Mesothelial cell of epicardium (in vitro differentiated cells): ENCODE results near the gene CLCN1. TPM values are rescaled to one million over a fixed set of nuclear protein-coding genes. Genes with fewer than 3 reads are reported as not detected.

Experiments
- DNase-seq, 2 experiments: peaks; one replicate each; pipeline ENCODE4 v3.0.0; 2021; ENCODE audit warnings: low spot score in 2 of 2; ENCODE audit not compliant: unreplicated experiment in 2 of 2
- H3K27ac Mint-ChIP-seq: 2 replicates; pipeline ENCODE4 v1.8.0; 2021; ENCODE audit warnings: mixed read lengths
- H3K27me3 Mint-ChIP-seq: 2 replicates; pipeline ENCODE4 v1.8.0; 2021; ENCODE audit warnings: low read depth, mixed read lengths
- H3K36me3 Mint-ChIP-seq: 2 replicates; pipeline ENCODE4 v1.8.0; 2021; ENCODE audit warnings: mixed read lengths
- H3K4me1 Mint-ChIP-seq: 2 replicates; pipeline ENCODE4 v1.8.0; 2021; ENCODE audit warnings: mixed read lengths
- H3K4me3 Mint-ChIP-seq: 2 replicates; pipeline ENCODE4 v1.8.0; 2021; ENCODE audit warnings: mild to moderate bottlenecking, moderate library complexity, mixed read lengths
- H3K9me3 Mint-ChIP-seq: 2 replicates; pipeline ENCODE4 v1.8.0; 2021; ENCODE audit warnings: mixed read lengths
- total RNA-seq: library from RNA; stranded (reverse); gene quantifications from 3 replicates; pipeline ENCODE4 v1.2.1, GENCODE V29; 2021
- TF ChIP-seq, protein P1 (sequence below): fragments of 200-600 bp; sonication (generic); IDR thresholded peaks from one replicate; pipeline ENCODE4 v1.5.0; 2021; ENCODE audit warnings: antibody characterized with exemption; ENCODE audit not compliant: unreplicated experiment

Gene CLCN1
- total RNA-seq, 1 donor from 2014 or later, result 0.16 TPM

DNA sequence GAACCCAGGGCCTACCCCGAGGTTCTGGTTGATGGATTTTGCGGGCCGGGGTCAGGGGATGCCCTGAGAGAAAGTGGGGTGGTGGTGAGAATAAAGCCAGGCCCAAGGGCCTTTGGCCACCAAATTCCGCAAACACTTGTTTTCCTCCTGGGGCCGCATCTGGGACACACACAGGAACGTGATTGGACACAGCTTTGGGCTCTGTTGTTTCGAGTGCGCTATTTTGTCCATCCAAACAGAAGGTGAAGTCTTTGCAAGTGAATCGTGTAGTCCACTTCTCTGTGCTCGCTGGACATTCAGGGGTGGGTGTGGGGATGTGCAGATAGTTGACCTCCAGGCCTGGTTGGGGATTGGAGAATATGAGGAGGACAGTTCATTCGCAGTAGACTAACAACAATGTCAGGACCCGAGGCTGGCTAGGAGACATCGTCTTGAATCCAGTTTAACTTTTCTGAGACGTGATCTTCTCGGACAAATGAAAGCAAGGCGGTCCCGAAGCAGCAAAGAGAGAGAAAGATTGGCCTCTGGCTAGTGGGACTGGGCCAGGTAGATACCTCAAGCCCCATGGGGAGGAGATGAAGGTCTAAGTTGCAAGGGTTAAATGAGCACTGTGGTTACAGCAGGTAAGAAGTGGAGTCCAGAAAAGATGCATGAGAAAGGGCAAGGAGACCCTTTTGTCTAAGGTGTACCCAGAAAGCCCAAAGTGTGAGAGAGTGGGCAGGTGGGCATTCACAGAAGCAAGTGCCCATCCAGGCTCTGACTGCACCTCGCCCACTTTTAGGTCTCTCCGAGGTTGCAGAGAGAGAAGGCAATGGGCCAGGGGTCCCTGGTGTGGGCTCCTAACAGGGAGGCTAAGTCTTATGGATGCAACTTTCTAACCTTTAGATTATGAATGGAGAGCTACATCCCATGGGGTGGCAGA lies 47.4 kb downstream of the CLCN1 start:
- Mint-ChIP-seq H3K4me1 (peaks cover 7% of the 10 kb centered on the region), H3K9me3 (no peaks in the 10 kb centered on the region), H3K4me3 (peak overlapping the region; percentile 54), H3K27ac (no peak overlapping the region), H3K36me3 (no peaks in the 10 kb centered on the region), H3K27me3 (peaks cover 74% of the 10 kb centered on the region)
- TF ChIP-seq, protein P1, sequence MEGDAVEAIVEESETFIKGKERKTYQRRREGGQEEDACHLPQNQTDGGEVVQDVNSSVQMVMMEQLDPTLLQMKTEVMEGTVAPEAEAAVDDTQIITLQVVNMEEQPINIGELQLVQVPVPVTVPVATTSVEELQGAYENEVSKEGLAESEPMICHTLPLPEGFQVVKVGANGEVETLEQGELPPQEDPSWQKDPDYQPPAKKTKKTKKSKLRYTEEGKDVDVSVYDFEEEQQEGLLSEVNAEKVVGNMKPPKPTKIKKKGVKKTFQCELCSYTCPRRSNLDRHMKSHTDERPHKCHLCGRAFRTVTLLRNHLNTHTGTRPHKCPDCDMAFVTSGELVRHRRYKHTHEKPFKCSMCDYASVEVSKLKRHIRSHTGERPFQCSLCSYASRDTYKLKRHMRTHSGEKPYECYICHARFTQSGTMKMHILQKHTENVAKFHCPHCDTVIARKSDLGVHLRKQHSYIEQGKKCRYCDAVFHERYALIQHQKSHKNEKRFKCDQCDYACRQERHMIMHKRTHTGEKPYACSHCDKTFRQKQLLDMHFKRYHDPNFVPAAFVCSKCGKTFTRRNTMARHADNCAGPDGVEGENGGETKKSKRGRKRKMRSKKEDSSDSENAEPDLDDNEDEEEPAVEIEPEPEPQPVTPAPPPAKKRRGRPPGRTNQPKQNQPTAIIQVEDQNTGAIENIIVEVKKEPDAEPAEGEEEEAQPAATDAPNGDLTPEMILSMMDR, result no peak
- no peak for DNase-seq

DNA sequence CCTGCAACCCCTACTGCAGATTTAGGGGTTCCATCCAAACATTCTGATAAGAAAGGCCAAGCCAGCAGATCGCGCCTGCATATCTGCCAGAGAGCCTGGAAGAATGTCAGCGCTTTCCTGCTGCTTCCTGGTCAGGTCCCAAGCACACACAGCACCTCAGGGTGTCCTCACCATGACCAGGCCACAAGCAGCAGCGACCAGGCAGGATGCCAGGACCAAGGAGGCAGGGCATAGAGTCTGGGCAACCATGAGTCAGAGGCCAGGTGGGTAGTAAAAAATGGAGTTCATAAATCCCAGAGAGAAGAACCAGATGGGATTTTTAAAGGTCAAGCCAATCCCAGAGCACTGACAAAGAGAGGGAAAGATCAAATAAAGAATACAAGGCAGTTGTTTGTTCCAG lies 52.1 kb downstream of the CLCN1 start:
- Mint-ChIP-seq H3K27me3 (peaks cover 34% of the 10 kb centered on the region), H3K9me3 (no peaks in the 10 kb centered on the region), H3K36me3 (no peaks in the 10 kb centered on the region), H3K4me3 (no peak overlapping the region), H3K27ac (no peak overlapping the region), H3K4me1 (peaks cover 8% of the 10 kb centered on the region)
- DNase-seq, result no peak
- TF ChIP-seq, protein P1, result no peak

DNA sequence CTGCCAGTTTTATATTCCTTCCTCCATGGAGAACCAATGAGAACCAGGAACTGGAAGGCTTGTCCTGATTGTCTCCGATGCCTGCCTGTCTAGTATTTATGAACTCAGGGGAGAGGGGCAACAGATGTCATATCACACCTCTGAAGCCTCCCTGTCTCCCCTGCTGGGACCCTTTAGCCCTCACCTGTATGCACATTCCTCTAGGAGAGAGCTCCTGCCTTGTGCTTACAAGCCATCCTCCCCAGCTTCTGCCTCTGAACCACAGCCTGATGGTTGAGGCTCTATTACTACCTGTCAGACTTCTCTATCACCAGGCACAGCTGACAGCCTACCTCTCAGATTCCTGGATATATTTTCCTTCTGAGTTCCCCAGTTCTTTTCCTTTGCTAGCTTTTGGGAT lies 52.5 kb downstream of the CLCN1 start:
- Mint-ChIP-seq H3K4me1 (peaks cover 8% of the 10 kb centered on the region), H3K4me3 (no peak overlapping the region), H3K27ac (no peak overlapping the region), H3K36me3 (no peaks in the 10 kb centered on the region), H3K27me3 (peaks cover 30% of the 10 kb centered on the region), H3K9me3 (no peaks in the 10 kb centered on the region)
- DNase-seq, result no peak
- TF ChIP-seq, protein P1, result no peak

DNA sequence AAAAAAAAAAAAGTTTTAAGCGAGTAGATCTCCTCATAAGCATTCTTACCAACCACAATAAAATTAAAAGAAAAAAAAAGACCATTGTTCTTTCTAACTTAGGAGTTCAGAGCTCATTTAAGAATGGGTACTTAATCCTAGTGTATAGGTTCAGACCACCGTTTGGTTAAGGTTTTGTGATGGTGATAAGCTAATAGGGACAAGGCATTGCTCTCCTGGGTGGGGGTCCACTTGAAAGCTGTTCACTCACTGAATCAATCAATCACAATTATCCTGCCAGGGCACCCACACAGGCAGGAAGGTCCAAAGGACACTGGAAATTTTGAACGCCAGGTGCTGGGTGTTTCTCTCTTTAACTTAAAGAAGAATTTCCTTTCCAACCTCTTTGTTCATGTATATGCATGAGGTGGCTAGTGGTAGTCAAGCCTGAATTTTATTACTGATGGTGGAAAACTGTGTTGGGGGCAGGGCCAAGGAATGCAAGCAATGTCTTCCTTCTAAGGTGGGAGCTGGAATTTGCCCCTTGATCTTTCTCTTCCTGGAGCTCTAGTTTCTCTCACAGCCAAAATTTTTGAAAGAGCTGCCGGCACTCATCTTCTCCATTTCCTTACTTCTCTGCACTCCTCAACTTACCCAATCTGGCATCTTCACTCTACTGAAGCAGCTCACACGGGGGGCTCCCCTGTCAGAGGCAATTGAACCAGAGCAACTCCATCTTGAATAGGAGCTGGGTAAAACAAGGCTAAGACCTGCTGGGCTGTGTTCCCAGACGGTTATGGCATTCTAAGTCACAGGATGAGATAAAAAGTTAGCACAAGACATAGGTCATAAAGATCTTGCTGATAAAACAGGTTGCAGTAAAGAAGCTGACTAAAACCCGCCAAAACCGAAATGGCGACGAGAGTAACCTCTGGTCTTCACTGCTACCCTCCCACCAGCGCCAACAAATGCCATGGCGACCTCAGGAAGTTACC lies 54.1 kb downstream of the CLCN1 start:
- TF ChIP-seq, protein P1, result no peak
- Mint-ChIP-seq H3K36me3 (no peaks in the 10 kb centered on the region), H3K4me1 (peaks cover 8% of the 10 kb centered on the region), H3K27ac (peak overlapping the region; percentile 55), H3K9me3 (no peaks in the 10 kb centered on the region), H3K4me3 (no peak overlapping the region), H3K27me3 (peaks cover 14% of the 10 kb centered on the region)
- DNase-seq, result no peak

DNA sequence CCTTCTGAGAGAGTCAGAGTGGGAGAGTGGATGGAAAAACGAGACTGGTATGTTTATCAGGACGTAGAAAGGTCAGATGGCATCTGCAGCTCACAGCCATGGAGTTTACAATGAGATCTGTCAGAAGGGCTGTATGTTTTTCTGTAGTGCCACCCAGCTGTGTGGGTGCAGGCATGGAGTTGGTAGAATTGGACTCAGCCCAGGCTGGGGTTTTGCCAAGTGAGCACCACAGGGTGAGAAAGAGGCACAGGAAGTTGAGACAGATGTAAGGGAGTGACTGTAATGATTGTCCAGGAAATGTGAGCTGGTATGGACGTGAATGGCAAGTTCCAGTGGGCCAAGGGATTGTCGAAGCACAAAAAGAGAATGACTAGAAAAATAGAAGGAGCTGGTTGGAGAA lies 56.2 kb downstream of the CLCN1 start:
- TF ChIP-seq, protein P1, result no peak
- no peaks in the 10 kb centered on the region for H3K9me3 Mint-ChIP-seq
- no peaks in the 10 kb centered on the region for H3K27me3 Mint-ChIP-seq
- peaks cover 8% of the 10 kb centered on the region for H3K4me1 Mint-ChIP-seq
- H3K4me3 Mint-ChIP-seq, result no peak overlapping the region
- no peak overlapping the region for H3K27ac Mint-ChIP-seq
- DNase-seq, result no peak
- H3K36me3 Mint-ChIP-seq, result no peaks in the 10 kb centered on the region
